Spinal cord (tissue), 10 donors: ENCODE measurements around the gene LAGE3. TPM values are rescaled to one million over a fixed set of nuclear protein-coding genes. Genes with fewer than 3 reads are reported as not detected.

Experiments used
- DNase-seq, 6 donors: peaks; one replicate each; pipeline versions ENCODE4 v3.0.0 to v3.0.0-alpha.2; 2013 to 2015; ENCODE audit warnings: low spot score in 6 of 6, low read depth in 4 of 6
- H3K27ac ChIP-seq: one replicate; pipeline ENCODE4 v1.5.1; 2013; ENCODE audit warnings: low read depth, low read length, control low read depth
- H3K27me3 ChIP-seq: one replicate; pipeline ENCODE4 v1.6.1; 2013; ENCODE audit warnings: low read length; ENCODE audit not compliant: control insufficient read depth, insufficient read depth
- H3K36me3 ChIP-seq: one replicate; pipeline ENCODE4 v1.6.1; 2013; ENCODE audit warnings: low read length; ENCODE audit not compliant: control insufficient read depth, insufficient read depth
- H3K4me1 ChIP-seq: one replicate; pipeline ENCODE4 v1.6.1; 2013; ENCODE audit warnings: low read length; ENCODE audit not compliant: control insufficient read depth, insufficient read depth
- H3K4me3 ChIP-seq: one replicate; pipeline ENCODE4 v1.5.1; 2013; ENCODE audit warnings: low read depth, low read length, control low read depth
- H3K9me3 ChIP-seq: one replicate; pipeline ENCODE4 v1.6.1; 2013; ENCODE audit warnings: low read length; ENCODE audit not compliant: control insufficient read depth, insufficient read depth
- WGBS: methylation state at CpG from one replicate; pipeline ENCODE4 v1.1.5; 2013; ENCODE audit warnings: missing lambda C conversion rate; ENCODE audit not compliant: insufficient coverage; 5-methylcytosine and 5-hydroxymethylcytosine counted together
- polyA plus RNA-seq, 2 donors: library from polyadenylated mRNA; unstranded; fragments of 120-200 nt; gene quantifications; one replicate each; pipeline ENCODE4 v1.2.1, GENCODE V29; 2013; ENCODE audit not compliant: insufficient read length in 2 of 2
- small RNA-seq: library from RNA; depleted of rRNA; stranded (forward); fragments of <200 nt; gene quantifications from one replicate; pipeline ENCODE3, GENCODE V24; 2014; ENCODE audit warnings: low replicate concordance
- total RNA-seq, 2 donors: library from RNA; depleted of rRNA in 1 of 2; stranded (reverse); fragments of 120-200 nt in 1 of 2; fragments of >200 nt in 1 of 2; gene quantifications; one replicate each; pipeline versions ENCODE4 v1.2.3 to v1.2.4, GENCODE V29; 2013 to 2014
- donor health status: healthy.

Gene LAGE3
- total and polyA plus RNA-seq, 4 donors, result 10.0 to 46.2 (median 41.1) TPM

GRCh38 chrX:154431341-154431740 lies 47.7 kb downstream of the LAGE3 start:
- Histone ChIP-seq H3K4me1 (peaks cover 32% of the 10 kb centered on the region), H3K36me3 (peaks cover 52% of the 10 kb centered on the region), H3K9me3 (peaks cover 5% of the 10 kb centered on the region), H3K4me3 (no peak overlapping the region), H3K27ac (no peak overlapping the region), H3K27me3 (no peaks in the 10 kb centered on the region)
- WGBS, result 67% methylated on average over 1 of the region's 5 CpGs
- no peak for DNase-seq

DNA sequence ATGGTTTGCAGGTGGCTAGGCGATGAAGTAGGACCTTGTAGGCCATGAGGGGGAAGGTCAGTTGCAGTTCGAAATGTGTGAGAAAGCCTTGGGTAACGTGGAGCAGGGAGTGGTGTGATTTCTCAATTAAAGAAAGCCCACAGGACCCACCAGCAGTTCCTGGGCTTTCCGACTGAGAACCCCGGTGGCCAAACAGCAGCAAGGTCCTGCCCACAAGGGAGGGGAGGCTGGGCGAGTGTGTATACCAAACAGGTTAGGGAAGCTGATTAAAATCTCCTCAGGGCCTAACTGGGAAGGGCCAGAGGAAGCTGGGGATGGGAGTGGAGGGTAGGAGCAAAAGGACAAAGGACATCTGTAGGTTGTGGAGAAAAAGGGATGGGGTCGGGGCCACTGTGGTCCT lies 48.2 kb downstream of the LAGE3 start:
- Histone ChIP-seq H3K4me3 (no peak overlapping the region), H3K27ac (no peak overlapping the region), H3K27me3 (no peaks in the 10 kb centered on the region), H3K4me1 (peaks cover 28% of the 10 kb centered on the region), H3K36me3 (peaks cover 52% of the 10 kb centered on the region), H3K9me3 (peaks cover 5% of the 10 kb centered on the region)
- WGBS, result 70% methylated on average over 7 of the region's 7 CpGs
- DNase-seq, result no peak

- peaks cover 47% of the 10 kb centered on the region for H3K36me3 ChIP-seq
- H3K4me1 ChIP-seq, result peaks cover 24% of the 10 kb centered on the region
- WGBS, result 79% methylated on average over 6 of the region's 6 CpGs
- no peak for DNase-seq
- no peak overlapping the region for H3K4me3 ChIP-seq
- H3K27ac ChIP-seq, result no peak overlapping the region
- H3K9me3 ChIP-seq, result peaks cover 5% of the 10 kb centered on the region
- no peaks in the 10 kb centered on the region for H3K27me3 ChIP-seq
Measured at GRCh38 chrX:154430479-154430878, 48.6 kb downstream of the LAGE3 start.

DNA sequence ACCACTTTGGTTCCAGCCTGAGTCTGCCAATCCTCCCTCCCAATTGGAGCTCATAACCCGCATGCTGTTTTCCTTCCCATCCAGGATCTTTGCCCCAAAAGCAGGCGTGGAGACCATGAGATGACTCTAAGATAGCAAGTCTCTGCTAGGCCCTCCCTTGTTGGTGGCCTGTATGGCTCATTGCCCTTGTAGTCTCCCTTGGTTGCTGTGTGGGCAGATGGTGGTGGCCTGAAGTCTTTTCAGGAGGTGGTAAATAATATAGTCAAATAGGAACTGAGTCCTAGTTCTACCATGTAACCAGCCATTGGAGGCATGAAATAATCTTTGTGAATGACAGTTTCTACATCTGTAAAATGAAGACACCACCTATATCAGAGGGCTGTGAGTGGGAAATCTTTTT lies 49.4 kb downstream of the LAGE3 start:
- Histone ChIP-seq H3K4me1 (peaks cover 21% of the 10 kb centered on the region), H3K27ac (no peak overlapping the region), H3K27me3 (no peaks in the 10 kb centered on the region), H3K4me3 (no peak overlapping the region), H3K36me3 (peaks cover 40% of the 10 kb centered on the region), H3K9me3 (peaks cover 3% of the 10 kb centered on the region)
- no peak for DNase-seq
- WGBS, result 88% methylated on average over 2 of the region's 2 CpGs

GRCh38 chrX:154428176-154429171 lies 50.6 kb downstream of the LAGE3 start, which contains the start of gene ATP6AP1:
Gene ATP6AP1 (plus strand): TSS chrX:154428677. CDS start chrX:154428693, 16 bp downstream.
- WGBS, result 31% methylated on average over 73 of the region's 87 CpGs
- peak in 5 of 6 donors; percentile 68 to 97 (median 84) for DNase-seq
- H3K27ac ChIP-seq, result peak within 1 kb of the TSS; percentile 2
- peak within 1 kb of the TSS; percentile 59 for H3K4me3 ChIP-seq
- H3K9me3 ChIP-seq, result peaks cover 2% of the 10 kb centered on the region
- no peaks in the 10 kb centered on the region for H3K27me3 ChIP-seq
- peaks cover 27% of the 10 kb centered on the region for H3K36me3 ChIP-seq
- peaks cover 21% of the 10 kb centered on the region for H3K4me1 ChIP-seq

Small RNA genes within 50 kb of the gene (small RNA-seq; reads per million reads assigned to genes)
- gene MIR6858 (0.16 reads per million), gene RN7SL697P (not detected)

Other genes with a start within 250 kb of the LAGE3 start
- not detected for gene OPN1MW3, start 221.7 kb downstream of the LAGE3 start, total RNA-seq
- not detected for gene OPN1MW3, start 221.7 kb downstream of the LAGE3 start, polyA plus RNA-seq
- gene TEX28, start 184.2 kb downstream of the LAGE3 start, total RNA-seq, result not detected
- not detected for gene TEX28, start 184.2 kb downstream of the LAGE3 start, polyA plus RNA-seq
- gene TKTL1, start 183.5 kb downstream of the LAGE3 start, total RNA-seq, result 10 to 100 TPM in 1 of 2 donors, 1 to 10 TPM in 1; 1.9 to 14.1 TPM
- gene TKTL1, start 183.5 kb downstream of the LAGE3 start, polyA plus RNA-seq, result 10 to 100 TPM; 17.7 to 22.6 TPM
- 100 to 1,000 TPM; 187 to 384 TPM for gene FLNA, start 104.6 kb downstream of the LAGE3 start, total RNA-seq
- 100 to 1,000 TPM; 203 to 271 TPM for gene FLNA, start 104.6 kb downstream of the LAGE3 start, polyA plus RNA-seq
- gene EMD, start 100.0 kb downstream of the LAGE3 start, total RNA-seq, result 10 to 100 TPM; 14.1 to 19.5 TPM
- 10 to 100 TPM; 84.4 to 88.1 TPM for gene EMD, start 100.0 kb downstream of the LAGE3 start, polyA plus RNA-seq
- gene RPL10, start 80.9 kb downstream of the LAGE3 start, total RNA-seq, result 1,000 to 10,000 TPM; 1,775 to 3,365 TPM
- 1,000 to 10,000 TPM; 2,002 to 2,049 TPM for gene RPL10, start 80.9 kb downstream of the LAGE3 start, polyA plus RNA-seq
- 10 to 100 TPM; 13.4 to 24.6 TPM for gene DNASE1L1, start 70.0 kb downstream of the LAGE3 start, total RNA-seq
- 10 to 100 TPM in 1 of 2 donors, 1 to 10 TPM in 1; 9.9 to 16.4 TPM for gene DNASE1L1, start 70.0 kb downstream of the LAGE3 start, polyA plus RNA-seq
- gene TAFAZZIN, start 67.7 kb downstream of the LAGE3 start, total RNA-seq, result 10 to 100 TPM; 12.2 to 30.0 TPM
- 10 to 100 TPM; 48.4 to 65.3 TPM for gene TAFAZZIN, start 67.7 kb downstream of the LAGE3 start, polyA plus RNA-seq
- 10 to 100 TPM; 62.8 to 86.8 TPM for gene ATP6AP1, start 50.6 kb downstream of the LAGE3 start, total RNA-seq
- 100 to 1,000 TPM; 196 to 208 TPM for gene ATP6AP1, start 50.6 kb downstream of the LAGE3 start, polyA plus RNA-seq
- 100 to 1,000 TPM; 185 to 194 TPM for gene GDI1, start 42.1 kb downstream of the LAGE3 start, total RNA-seq
- gene GDI1, start 42.1 kb downstream of the LAGE3 start, polyA plus RNA-seq, result 100 to 1,000 TPM; 674 to 688 TPM
- 10 to 100 TPM; 17.9 to 47.5 TPM for gene FAM50A, start 35.1 kb downstream of the LAGE3 start, total RNA-seq
- 10 to 100 TPM; 82.1 to 94.8 TPM for gene FAM50A, start 35.1 kb downstream of the LAGE3 start, polyA plus RNA-seq
- 10 to 100 TPM; 13.3 to 22.5 TPM for gene PLXNA3, start 21.0 kb downstream of the LAGE3 start, total RNA-seq
- 100 to 1,000 TPM in 1 of 2 donors, 10 to 100 TPM in 1; 95.0 to 127 TPM for gene PLXNA3, start 21.0 kb downstream of the LAGE3 start, polyA plus RNA-seq
- gene UBL4A, start 7.3 kb upstream of the LAGE3 start, total RNA-seq, result 10 to 100 TPM; 29.6 to 32.1 TPM
- 10 to 100 TPM; 37.4 to 38.3 TPM for gene UBL4A, start 7.3 kb upstream of the LAGE3 start, polyA plus RNA-seq
- 10 to 100 TPM in 1 of 2 donors, 1 to 10 TPM in 1; 4.9 to 13.9 TPM for gene SLC10A3, start 11.3 kb upstream of the LAGE3 start, total RNA-seq
- gene SLC10A3, start 11.3 kb upstream of the LAGE3 start, polyA plus RNA-seq, result 10 to 100 TPM in 1 of 2 donors, 1 to 10 TPM in 1; 7.9 to 10.7 TPM
- 10 to 100 TPM; 16.1 to 32.7 TPM for gene FAM3A, start 37.0 kb upstream of the LAGE3 start, total RNA-seq
- gene FAM3A, start 37.0 kb upstream of the LAGE3 start, polyA plus RNA-seq, result 10 to 100 TPM; 47.2 to 60.3 TPM
- gene G6PD, start 67.6 kb upstream of the LAGE3 start, total RNA-seq, result 10 to 100 TPM; 18.4 to 31.1 TPM
- gene G6PD, start 67.6 kb upstream of the LAGE3 start, polyA plus RNA-seq, result 10 to 100 TPM; 41.4 to 45.5 TPM
- 10 to 100 TPM in 1 of 2 donors, 1 to 10 TPM in 1; 7.7 to 16.6 TPM for gene IKBKG, start 68.3 kb upstream of the LAGE3 start, total RNA-seq
- 10 to 100 TPM; 23.8 to 23.9 TPM for gene IKBKG, start 68.3 kb upstream of the LAGE3 start, polyA plus RNA-seq
- gene CTAG1A, start 105.9 kb upstream of the LAGE3 start, total RNA-seq, result not detected
- not detected for gene CTAG1A, start 105.9 kb upstream of the LAGE3 start, polyA plus RNA-seq
- not detected for gene CTAG1B, start 140.0 kb upstream of the LAGE3 start, total RNA-seq
- not detected for gene CTAG1B, start 140.0 kb upstream of the LAGE3 start, polyA plus RNA-seq
- gene CTAG2, start 174.3 kb upstream of the LAGE3 start, total RNA-seq, result not detected
- not detected for gene CTAG2, start 174.3 kb upstream of the LAGE3 start, polyA plus RNA-seq